BE2C (cell line): ENCODE results near the gene CCDC141.
"Not testable (repeated sequence)": the region's sequence is repeated elsewhere in the genome, so short reads cannot be mapped to it uniquely, and the experiment has no call there.

ENCODE experiments used
- DNase-seq: peaks from one replicate; pipeline ENCODE4 v3.0.0-alpha.2; 2020
- H3K27me3 ChIP-seq: fragments of 250-450 bp; sonication (Bioruptor Pico); 2 replicates; pipeline ENCODE4 v1.5.1; 2020; ENCODE audit warnings: mild to moderate bottlenecking
- H3K36me3 ChIP-seq: fragments of 250-450 bp; sonication (Bioruptor Pico); 2 replicates; pipeline ENCODE4 v1.5.1; 2020; ENCODE audit warnings: mild to moderate bottlenecking
- H3K4me1 ChIP-seq: fragments of 250-450 bp; sonication (Bioruptor Pico); 2 replicates; pipeline ENCODE4 v1.5.1; 2020
- H3K4me3 ChIP-seq: 2 replicates; pipeline ENCODE4 v1.5.1; 2011; ENCODE audit warnings: low read depth, low read length
- H3K9me3 ChIP-seq: fragments of 250-450 bp; sonication (Bioruptor Pico); 2 replicates; pipeline ENCODE4 v1.5.1; 2020
- TF ChIP-seq, protein P1 (sequence below): IDR thresholded peaks from 2 replicates; pipeline ENCODE4 v1.5.1; 2012; ENCODE audit warnings: mild to moderate bottlenecking, low read depth, low read length

CCDC141 gene

DNA sequence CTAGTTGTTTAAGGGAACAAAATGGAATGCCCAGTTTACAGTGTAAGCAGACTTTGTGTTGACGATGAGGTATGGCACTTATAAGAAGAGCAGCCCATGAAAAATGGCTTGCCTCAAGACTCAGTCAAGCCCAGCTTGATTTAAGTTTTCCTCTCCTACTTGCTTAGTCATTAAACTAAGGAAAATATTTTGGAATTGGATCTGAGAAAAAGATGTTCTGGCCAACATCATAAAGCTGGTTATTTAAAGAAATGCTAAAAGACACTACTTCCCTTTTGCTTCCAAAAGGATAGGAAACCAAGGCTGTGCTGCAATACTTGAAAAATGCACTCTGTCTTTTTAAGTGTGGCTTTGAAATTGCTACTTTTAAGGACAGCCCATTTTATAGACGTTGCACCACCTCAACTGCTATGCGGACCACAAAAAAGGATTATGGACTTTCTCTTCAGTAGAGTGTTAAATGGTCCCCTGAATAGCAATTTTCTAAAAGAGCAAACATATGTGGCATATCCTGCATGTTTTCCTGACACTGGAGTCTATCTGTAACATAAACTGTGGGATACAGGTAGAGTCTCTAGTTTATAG, 32.1 kb downstream of the CCDC141 start:
- Histone ChIP-seq H3K36me3 (no peaks in the 10 kb centered on the region), H3K4me1 (no peaks in the 10 kb centered on the region), H3K9me3 (no peaks in the 10 kb centered on the region), H3K4me3 (no peak overlapping the region), H3K27me3 (no peaks in the 10 kb centered on the region)
- no peak for DNase-seq
- TF ChIP-seq, protein P1, sequence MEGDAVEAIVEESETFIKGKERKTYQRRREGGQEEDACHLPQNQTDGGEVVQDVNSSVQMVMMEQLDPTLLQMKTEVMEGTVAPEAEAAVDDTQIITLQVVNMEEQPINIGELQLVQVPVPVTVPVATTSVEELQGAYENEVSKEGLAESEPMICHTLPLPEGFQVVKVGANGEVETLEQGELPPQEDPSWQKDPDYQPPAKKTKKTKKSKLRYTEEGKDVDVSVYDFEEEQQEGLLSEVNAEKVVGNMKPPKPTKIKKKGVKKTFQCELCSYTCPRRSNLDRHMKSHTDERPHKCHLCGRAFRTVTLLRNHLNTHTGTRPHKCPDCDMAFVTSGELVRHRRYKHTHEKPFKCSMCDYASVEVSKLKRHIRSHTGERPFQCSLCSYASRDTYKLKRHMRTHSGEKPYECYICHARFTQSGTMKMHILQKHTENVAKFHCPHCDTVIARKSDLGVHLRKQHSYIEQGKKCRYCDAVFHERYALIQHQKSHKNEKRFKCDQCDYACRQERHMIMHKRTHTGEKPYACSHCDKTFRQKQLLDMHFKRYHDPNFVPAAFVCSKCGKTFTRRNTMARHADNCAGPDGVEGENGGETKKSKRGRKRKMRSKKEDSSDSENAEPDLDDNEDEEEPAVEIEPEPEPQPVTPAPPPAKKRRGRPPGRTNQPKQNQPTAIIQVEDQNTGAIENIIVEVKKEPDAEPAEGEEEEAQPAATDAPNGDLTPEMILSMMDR: no peak

GRCh38 chr2:179014189-179014588, 35.7 kb downstream of the CCDC141 start:
- H3K9me3 ChIP-seq, H3K4me3 ChIP-seq, H3K4me1 ChIP-seq, H3K36me3 ChIP-seq, H3K27me3 ChIP-seq, DNase-seq: not testable (repeated sequence)

DNA sequence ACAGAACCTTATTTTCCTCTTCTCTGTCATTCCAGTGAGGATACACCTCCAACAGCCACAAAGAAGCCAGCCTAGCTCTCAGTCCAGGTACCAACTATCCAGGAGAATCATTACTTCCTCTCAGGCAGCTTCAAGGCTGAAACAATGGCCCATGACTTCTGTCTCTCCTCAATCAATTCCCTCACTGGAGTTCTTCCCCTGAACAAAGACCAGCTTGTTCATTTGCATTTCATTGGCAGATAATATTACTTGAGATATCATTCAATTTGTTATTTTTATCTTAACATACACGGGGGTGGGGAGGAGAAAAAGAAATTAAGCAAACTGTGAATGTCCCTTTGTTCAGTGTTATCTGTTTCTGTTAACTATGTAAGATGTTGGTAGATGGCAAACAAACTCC, 44.0 kb downstream of the CCDC141 start:
- Histone ChIP-seq H3K36me3 (no peaks in the 10 kb centered on the region), H3K9me3 (no peaks in the 10 kb centered on the region), H3K27me3 (no peaks in the 10 kb centered on the region), H3K4me3 (no peak overlapping the region), H3K4me1 (no peaks in the 10 kb centered on the region)
- DNase-seq: no peak
- TF ChIP-seq, protein P1: no peak

GRCh38 chr2:178999476-178999875, 50.5 kb downstream of the CCDC141 start:
- Histone ChIP-seq H3K4me1 (no peaks in the 10 kb centered on the region), H3K27me3 (no peaks in the 10 kb centered on the region), H3K4me3 (no peak overlapping the region), H3K36me3 (no peaks in the 10 kb centered on the region), H3K9me3 (no peaks in the 10 kb centered on the region)
- no peak for DNase-seq
- TF ChIP-seq, protein P1: no peak

DNA sequence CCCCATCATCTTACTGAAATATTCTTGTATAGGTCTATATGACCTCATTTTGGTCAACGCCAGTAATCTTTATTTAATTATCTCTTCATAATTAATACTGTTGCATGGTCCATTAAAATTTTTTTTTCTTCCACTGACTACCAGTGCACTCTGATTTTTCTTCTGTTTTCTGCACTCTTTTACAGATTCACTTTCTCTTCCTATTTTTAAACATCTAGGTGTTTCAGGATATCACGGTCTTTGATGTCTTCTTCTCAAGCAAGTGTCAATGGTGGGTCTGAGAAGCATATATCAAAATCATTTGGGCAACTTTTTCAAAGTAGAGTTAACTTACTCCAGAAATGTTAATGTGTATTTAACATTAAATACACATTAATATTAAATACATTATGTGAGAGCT, 51.4 kb downstream of the CCDC141 start:
- H3K4me1 ChIP-seq: no peaks in the 10 kb centered on the region
- H3K27me3 ChIP-seq: no peaks in the 10 kb centered on the region
- no peak overlapping the region for H3K4me3 ChIP-seq
- H3K36me3 ChIP-seq: no peaks in the 10 kb centered on the region
- DNase-seq: no peak
- TF ChIP-seq, protein P1: no peak
- no peaks in the 10 kb centered on the region for H3K9me3 ChIP-seq

GRCh38 chr2:178997477-178997876, 52.5 kb downstream of the CCDC141 start:
- H3K36me3 ChIP-seq: no peaks in the 10 kb centered on the region
- no peak overlapping the region for H3K4me3 ChIP-seq
- no peaks in the 10 kb centered on the region for H3K4me1 ChIP-seq
- no peaks in the 10 kb centered on the region for H3K9me3 ChIP-seq
- TF ChIP-seq, protein P1: no peak
- no peaks in the 10 kb centered on the region for H3K27me3 ChIP-seq
- DNase-seq: no peak

DNA sequence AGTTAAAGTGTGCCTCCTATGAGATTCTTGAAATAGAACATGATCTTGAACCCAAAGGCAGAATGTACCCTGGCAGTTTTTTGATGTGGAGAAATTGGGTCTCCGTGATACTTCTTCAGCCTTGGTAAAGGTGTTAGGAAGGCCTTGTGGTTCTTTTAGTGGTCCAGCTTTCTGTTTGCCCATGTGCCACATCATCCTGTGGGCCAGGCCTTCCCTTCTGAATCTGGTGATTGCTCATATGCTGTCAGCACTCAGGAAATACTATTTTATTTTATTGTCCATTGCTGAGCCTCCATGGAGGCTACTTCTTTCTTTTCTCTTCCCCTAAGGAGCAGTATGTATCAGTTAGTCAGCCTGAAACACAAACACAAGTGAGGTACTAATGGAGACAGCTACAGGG, 52.9 kb downstream of the CCDC141 start:
- H3K4me1 ChIP-seq: no peaks in the 10 kb centered on the region
- TF ChIP-seq, protein P1: no peak
- no peaks in the 10 kb centered on the region for H3K36me3 ChIP-seq
- H3K9me3 ChIP-seq: no peaks in the 10 kb centered on the region
- H3K4me3 ChIP-seq: no peak overlapping the region
- H3K27me3 ChIP-seq: no peaks in the 10 kb centered on the region
- DNase-seq: no peak
